ENCODE data around the gene NFE2L2.

- TF ChIP-seq, protein P1, sequence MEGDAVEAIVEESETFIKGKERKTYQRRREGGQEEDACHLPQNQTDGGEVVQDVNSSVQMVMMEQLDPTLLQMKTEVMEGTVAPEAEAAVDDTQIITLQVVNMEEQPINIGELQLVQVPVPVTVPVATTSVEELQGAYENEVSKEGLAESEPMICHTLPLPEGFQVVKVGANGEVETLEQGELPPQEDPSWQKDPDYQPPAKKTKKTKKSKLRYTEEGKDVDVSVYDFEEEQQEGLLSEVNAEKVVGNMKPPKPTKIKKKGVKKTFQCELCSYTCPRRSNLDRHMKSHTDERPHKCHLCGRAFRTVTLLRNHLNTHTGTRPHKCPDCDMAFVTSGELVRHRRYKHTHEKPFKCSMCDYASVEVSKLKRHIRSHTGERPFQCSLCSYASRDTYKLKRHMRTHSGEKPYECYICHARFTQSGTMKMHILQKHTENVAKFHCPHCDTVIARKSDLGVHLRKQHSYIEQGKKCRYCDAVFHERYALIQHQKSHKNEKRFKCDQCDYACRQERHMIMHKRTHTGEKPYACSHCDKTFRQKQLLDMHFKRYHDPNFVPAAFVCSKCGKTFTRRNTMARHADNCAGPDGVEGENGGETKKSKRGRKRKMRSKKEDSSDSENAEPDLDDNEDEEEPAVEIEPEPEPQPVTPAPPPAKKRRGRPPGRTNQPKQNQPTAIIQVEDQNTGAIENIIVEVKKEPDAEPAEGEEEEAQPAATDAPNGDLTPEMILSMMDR (IDR thresholded peaks at IDR 0.05), result no peak
- TF ChIP-seq EZH2 (IDR thresholded peaks at IDR 0.05; ENCODE audit: borderline replicate concordance, insufficient read depth, low read depth, low read length, poor library complexity, severe bottlenecking), result no peak
Observed at GRCh38 chr2:177251165-177251542, 13.4 kb downstream of the NFE2L2 start.
